H1 (cell line): ENCODE results near the gene HBQ1. TPM values are rescaled to one million over a fixed set of nuclear protein-coding genes. Genes with fewer than 3 reads are reported as not detected.

Experiments used
- CTCF ChIA-PET: fragments of 300-600 bp; sonication (Branson Sonifier 250); formaldehyde crosslinking; loops from one replicate; lab custom pipeline; 2021; ENCODE audit not compliant: partially characterized antibody; lab: Charles Lee
- POLR2A ChIA-PET: fragments of 300-600 bp; sonication (Branson Sonifier 250); formaldehyde crosslinking; loops from one replicate; lab custom pipeline; 2021; ENCODE audit warnings: inconsistent platforms; ENCODE audit not compliant: partially characterized antibody; lab: Charles Lee
- DNase-seq, 2 experiments: peaks; one replicate each; pipeline versions ENCODE4 v3.0.0 to v3.0.0-alpha.2; 2010 to 2022; ENCODE audit warnings: low spot score in 2 of 2, low read depth in 1 of 2, mixed read lengths in 1 of 2
- FAIRE-seq: peaks from 2 replicates; lab custom pipeline; 2011; peaks lifted over from hg19 to GRCh38; lab: Jason Lieb, UNC
- H2AFZ ChIP-seq: 2 replicates; pipeline ENCODE4 v1.8.1; 2012; ENCODE audit warnings: low read length, inconsistent platforms
- H2AK5ac ChIP-seq: 2 replicates; pipeline ENCODE4 v1.6.1; 2013; ENCODE audit warnings: low read depth, low read length
- H2BK120ac ChIP-seq: replicated peaks from 2 replicates; pipeline ENCODE3; 2013; ENCODE audit warnings: low read depth, low read length, inconsistent platforms
- H2BK12ac ChIP-seq: 2 replicates; pipeline ENCODE4 v1.6.1; 2013; ENCODE audit warnings: low read depth, low read length
- H2BK15ac ChIP-seq: 2 replicates; pipeline ENCODE4 v1.6.1; 2013; ENCODE audit warnings: low read length
- H2BK20ac ChIP-seq: 2 replicates; pipeline ENCODE4 v1.6.1; 2013; ENCODE audit warnings: low read length
- H2BK5ac ChIP-seq: 2 replicates; pipeline ENCODE4 v1.6.1; 2013; ENCODE audit warnings: low read depth, low read length
- H3K14ac ChIP-seq: 2 replicates; pipeline ENCODE4 v1.6.1; 2013; ENCODE audit warnings: inconsistent platforms; ENCODE audit not compliant: insufficient read length
- H3K18ac ChIP-seq: 2 replicates; pipeline ENCODE4 v1.6.1; 2013; ENCODE audit warnings: low read length; ENCODE audit errors: extremely low read depth
- H3K23ac ChIP-seq: 2 replicates; pipeline ENCODE4 v1.6.1; 2013; ENCODE audit warnings: inconsistent platforms; ENCODE audit not compliant: insufficient read length
- H3K23me2 ChIP-seq: 2 replicates; pipeline ENCODE4 v1.6.1; 2013; ENCODE audit warnings: low read depth, low read length
- H3K27ac ChIP-seq: 2 replicates; pipeline ENCODE4 v1.6.1; 2011; ENCODE audit warnings: low read depth, low read length, inconsistent platforms
- H3K27me3 ChIP-seq, 4 experiments: replicated peaks in 1 of 4; 1 replicate in 1 of 4; 2 replicates in 3 of 4; pipeline versions ENCODE4 v1.6.1 to v1.8.1; 2011 to 2013; ENCODE audit warnings: low read length in 3 of 4, mild to moderate bottlenecking in 3 of 4, inconsistent platforms in 2 of 4, mixed read lengths in 2 of 4, moderate library complexity in 1 of 4; ENCODE audit not compliant: control insufficient read depth in 3 of 4, insufficient read depth in 3 of 4; ENCODE audit errors: extremely low read depth in 1 of 4
- H3K36me3 ChIP-seq, 4 experiments: 2 replicates each; pipeline versions ENCODE4 v1.6.1 to v1.8.1; 2011 to 2013; ENCODE audit warnings: mild to moderate bottlenecking in 4 of 4, low read length in 3 of 4, moderate library complexity in 2 of 4, control low read depth in 1 of 4, inconsistent platforms in 1 of 4; ENCODE audit not compliant: insufficient read depth in 4 of 4, control insufficient read depth in 2 of 4
- H3K4ac ChIP-seq: replicated peaks from 2 replicates; pipeline ENCODE3; 2013; ENCODE audit warnings: low read length, low read depth, mixed read lengths, inconsistent platforms; ENCODE audit not compliant: insufficient read length
- H3K4me1 ChIP-seq, 4 experiments: replicated peaks in 1 of 4; 1 replicate in 1 of 4; 2 replicates in 3 of 4; pipeline versions ENCODE4 v1.6.1 to v1.8.1; 2011 to 2013; ENCODE audit warnings: low read length in 3 of 4, inconsistent platforms in 2 of 4, mixed read lengths in 1 of 4; ENCODE audit not compliant: insufficient read depth in 4 of 4, control insufficient read depth in 3 of 4
- H3K4me2 ChIP-seq, 2 experiments: 2 replicates each; pipeline versions ENCODE4 v1.6.1 to v1.8.1; 2011 to 2013; ENCODE audit warnings: low read depth in 2 of 2, low read length in 2 of 2, control low read depth in 1 of 2, inconsistent platforms in 1 of 2, mild to moderate bottlenecking in 1 of 2; ENCODE audit not compliant: insufficient read depth in 1 of 2
- H3K4me3 ChIP-seq, 4 experiments: fragments of 200-600, 300-600 bp in 1 of 4; sonication (generic), shearing (Covaris generic), sonication (Bioruptor Twin) in 1 of 4; 2 replicates each; pipeline versions ENCODE4 v1.5.1 to v1.8.1; 2011 to 2016; ENCODE audit warnings: low read length in 4 of 4, low read depth in 3 of 4, control low read depth in 2 of 4, inconsistent platforms in 2 of 4, mild to moderate bottlenecking in 2 of 4, mixed read lengths in 1 of 4, moderate library complexity in 1 of 4; ENCODE audit not compliant: insufficient read depth in 2 of 4; ENCODE audit errors: extremely low read depth in 1 of 4
- H3K56ac ChIP-seq: replicated peaks from 2 replicates; pipeline ENCODE3; 2013; ENCODE audit warnings: low read depth, mild to moderate bottlenecking, mixed read lengths, low read length, inconsistent platforms; ENCODE audit not compliant: insufficient read length
- H3K79me1 ChIP-seq: 2 replicates; pipeline ENCODE4 v1.6.1; 2013; ENCODE audit warnings: low read depth, low read length, control low read depth
- H3K79me2 ChIP-seq, 2 experiments: 2 replicates each; pipeline versions ENCODE4 v1.6.1 to v1.8.1; 2012 to 2013; ENCODE audit warnings: low read length in 2 of 2, mild to moderate bottlenecking in 2 of 2, inconsistent platforms in 1 of 2; ENCODE audit not compliant: insufficient read depth in 2 of 2, control insufficient read depth in 1 of 2
- H3K9ac ChIP-seq, 4 experiments: replicated peaks in 1 of 4; 1 replicate in 1 of 4; 2 replicates in 3 of 4; pipeline versions ENCODE4 v1.6.1 to v1.8.1; 2011 to 2013; ENCODE audit warnings: low read depth in 3 of 4, low read length in 3 of 4, control low read depth in 2 of 4, mild to moderate bottlenecking in 2 of 4, moderate library complexity in 2 of 4, inconsistent platforms in 1 of 4; ENCODE audit errors: extremely low read depth in 1 of 4
- H3K9me3 ChIP-seq, 2 experiments: 2 replicates each; pipeline versions ENCODE4 v1.6.1 to v1.8.1; 2012 to 2013; ENCODE audit warnings: mild to moderate bottlenecking in 2 of 2, moderate library complexity in 2 of 2, control low read depth in 1 of 2, inconsistent platforms in 1 of 2, low read depth in 1 of 2, low read length in 1 of 2, mixed read lengths in 1 of 2; ENCODE audit not compliant: insufficient read depth in 2 of 2
- H4K20me1 ChIP-seq, 2 experiments: replicated peaks in 1 of 2; 2 replicates each; pipeline versions ENCODE3 to v1.8.1; 2011 to 2013; ENCODE audit warnings: inconsistent platforms in 2 of 2, low read length in 2 of 2, mild to moderate bottlenecking in 1 of 2; ENCODE audit not compliant: insufficient read depth in 2 of 2, control insufficient read depth in 1 of 2
- H4K5ac ChIP-seq: 2 replicates; pipeline ENCODE4 v1.6.1; 2013; ENCODE audit warnings: low read length, low read depth, mixed read lengths, inconsistent platforms; ENCODE audit not compliant: insufficient read length
- H4K8ac ChIP-seq: 2 replicates; pipeline ENCODE4 v1.8.0; 2013; ENCODE audit warnings: mild to moderate bottlenecking, moderate library complexity, low read length, inconsistent platforms; ENCODE audit not compliant: insufficient read depth; ENCODE audit errors: extremely low read depth
- H4K91ac ChIP-seq: replicated peaks from 2 replicates; pipeline ENCODE3; 2013; ENCODE audit warnings: low read length, mixed read lengths, inconsistent platforms; ENCODE audit not compliant: insufficient read length
- BRCA1 ChIP-seq: IDR thresholded peaks from 2 replicates; pipeline ENCODE4 v1.6.1; 2012; ENCODE audit warnings: low read depth, low read length, improper control_type of control experiment
- CHD1 ChIP-seq: IDR thresholded peaks from 2 replicates; pipeline ENCODE4 v1.6.1; 2012; ENCODE audit warnings: low read depth, low read length, improper control_type of control experiment
- JUN ChIP-seq: IDR thresholded peaks from 2 replicates; pipeline ENCODE4 v1.6.1; 2011; ENCODE audit warnings: low read depth, mild to moderate bottlenecking, improper control_type of control experiment, low read length
- KDM1A ChIP-seq: fragments of 200-600, 300-600 bp; sonication (generic); IDR thresholded peaks from 2 replicates; pipeline ENCODE4 v1.7.1; 2016; ENCODE audit warnings: mild to moderate bottlenecking, low read length, borderline replicate concordance
- RFX5 ChIP-seq: IDR thresholded peaks from 2 replicates; pipeline ENCODE4 v1.6.1; 2011; ENCODE audit warnings: low read depth, low read length, improper control_type of control experiment, borderline replicate concordance
- SIX5 ChIP-seq: IDR thresholded peaks from 2 replicates; pipeline ENCODE4 v1.6.1; 2011; ENCODE audit warnings: mild to moderate bottlenecking, low read depth, low read length
- SUZ12 ChIP-seq: fragments of 200-600 bp; sonication (generic); IDR thresholded peaks from 2 replicates; pipeline ENCODE4 v1.6.1; 2012; ENCODE audit warnings: mild to moderate bottlenecking, inconsistent platforms, low read length, moderate library complexity, mixed read lengths
- ZNF274 ChIP-seq: IDR thresholded peaks from 2 replicates; pipeline ENCODE4 v1.7.0; 2012; ENCODE audit warnings: low read length, borderline replicate concordance; ENCODE audit errors: extremely low read depth
- WGBS, 2 experiments: shearing (Covaris generic) in 1 of 2; methylation state at CpG; one replicate each; pipeline versions ENCODE4 v1.1.6 to v1.1.7; 2013 to 2015; ENCODE audit warnings: low lambda C conversion rate in 2 of 2, mixed read lengths in 2 of 2, inconsistent platforms in 1 of 2, low coverage in 1 of 2, missing lambda C conversion rate in 1 of 2; ENCODE audit not compliant: insufficient replicate concordance in 2 of 2, insufficient coverage in 1 of 2, insufficient read length in 1 of 2; ENCODE audit errors: extremely low coverage in 1 of 2, missing lambda C conversion rate in 1 of 2; 5-methylcytosine and 5-hydroxymethylcytosine counted together
- polyA plus RNA-seq, 7 experiments: library from polyadenylated mRNA; depleted of rRNA in 3 of 7; stranded (reverse) in 5 of 7; unstranded in 2 of 7; fragments of >200 nt in 5 of 7; fragments of 200-250 nt in 2 of 7; gene quantifications; 1 replicate in 5 of 7; 2 replicates in 1 of 7; 4 replicates in 1 of 7; pipeline versions ENCODE4 v1.2.1 to v1.2.3, GENCODE V29; 2011 to 2013; ENCODE audit warnings: missing spikeins in 2 of 7, mixed read lengths in 2 of 7
- total RNA-seq: library from RNA; stranded (reverse); fragmentation: NEBNext Ultra II Directional; extraction: Animal tissue kit (Norgen Biotek cat#: 25700); gene quantifications from 2 replicates; pipeline ENCODE4 v1.2.1, GENCODE V29; 2021
- TF ChIP-seq, protein P1 (sequence below), 3 experiments: IDR thresholded peaks; 1 replicate in 2 of 3; 2 replicates in 1 of 3; pipeline versions ENCODE4 v1.5.1 to v1.6.1; 2011; ENCODE audit warnings: low read length in 3 of 3, mild to moderate bottlenecking in 3 of 3, inconsistent platforms in 2 of 3, low read depth in 1 of 3, moderate library complexity in 1 of 3; ENCODE audit not compliant: insufficient read depth in 1 of 3; ENCODE audit errors: control extremely low read depth in 1 of 3

Gene HBQ1
- total and polyA plus RNA-seq, 2 of the 8 experiments (the other 6 are each of a cell fraction or from before 2014, with no cell fraction given) = 2.9 to 17.1 TPM

GRCh38 chr16:177981-178667 is 2.1 kb upstream of the HBQ1 start:
- no peak overlapping the region for H3K23ac ChIP-seq
- H4K8ac ChIP-seq = no peak overlapping the region
- H2BK5ac ChIP-seq = no peak overlapping the region
- H2AK5ac ChIP-seq = no peak overlapping the region
- no peaks in the 10 kb centered on the region for H3K36me3 ChIP-seq
- no peak overlapping the region for H3K27ac ChIP-seq
- H3K18ac ChIP-seq = no peak overlapping the region
- no peak overlapping the region for H3K56ac ChIP-seq
- H2AFZ ChIP-seq = no peak overlapping the region
- peaks cover 0 to 9% (median 4%) of the 10 kb centered on the region in 4 experiments; a peak in 5 of 7 replicates for H3K4me1 ChIP-seq
- FAIRE-seq = no peak
- H3K14ac ChIP-seq = no peak overlapping the region
- H2BK12ac ChIP-seq = no peak overlapping the region
- H3K79me1 ChIP-seq = no peaks in the 10 kb centered on the region
- H3K9me3 ChIP-seq = no peaks in the 10 kb centered on the region
- peaks cover 11 to 20% of the 10 kb centered on the region in 2 experiments for H4K20me1 ChIP-seq
- H2BK15ac ChIP-seq = no peak overlapping the region
- H4K5ac ChIP-seq = no peak overlapping the region
- no peak overlapping the region for H3K4me2 ChIP-seq
- 76% methylated on average over 11 of the region's 11 CpGs; no CpG with 5 or more reads in 1 of the 2 experiments for WGBS, 2 experiments
- no peak for TF ChIP-seq ZNF274
- TF ChIP-seq, protein P1, sequence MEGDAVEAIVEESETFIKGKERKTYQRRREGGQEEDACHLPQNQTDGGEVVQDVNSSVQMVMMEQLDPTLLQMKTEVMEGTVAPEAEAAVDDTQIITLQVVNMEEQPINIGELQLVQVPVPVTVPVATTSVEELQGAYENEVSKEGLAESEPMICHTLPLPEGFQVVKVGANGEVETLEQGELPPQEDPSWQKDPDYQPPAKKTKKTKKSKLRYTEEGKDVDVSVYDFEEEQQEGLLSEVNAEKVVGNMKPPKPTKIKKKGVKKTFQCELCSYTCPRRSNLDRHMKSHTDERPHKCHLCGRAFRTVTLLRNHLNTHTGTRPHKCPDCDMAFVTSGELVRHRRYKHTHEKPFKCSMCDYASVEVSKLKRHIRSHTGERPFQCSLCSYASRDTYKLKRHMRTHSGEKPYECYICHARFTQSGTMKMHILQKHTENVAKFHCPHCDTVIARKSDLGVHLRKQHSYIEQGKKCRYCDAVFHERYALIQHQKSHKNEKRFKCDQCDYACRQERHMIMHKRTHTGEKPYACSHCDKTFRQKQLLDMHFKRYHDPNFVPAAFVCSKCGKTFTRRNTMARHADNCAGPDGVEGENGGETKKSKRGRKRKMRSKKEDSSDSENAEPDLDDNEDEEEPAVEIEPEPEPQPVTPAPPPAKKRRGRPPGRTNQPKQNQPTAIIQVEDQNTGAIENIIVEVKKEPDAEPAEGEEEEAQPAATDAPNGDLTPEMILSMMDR (IDR thresholded peaks at IDR 0.05; ENCODE audit: control extremely low read depth in 1 of 3, insufficient read depth in 1 of 3, low read depth in 1 of 3, low read length in 3 of 3) = no peak
- no peak for TF ChIP-seq BRCA1
- TF ChIP-seq SUZ12 = no peak
- no peak for TF ChIP-seq RFX5
- no peak for TF ChIP-seq SIX5
- TF ChIP-seq JUN = no peak
- no peak for TF ChIP-seq KDM1A
- no peak for TF ChIP-seq CHD1
- ChIA-PET POLR2A (interaction anchor here (0.6 to 2.3 kb wide), 3 partner anchors 11 to 20 kb away, joined by 3 to 16 read pairs (median 4); partner anchors contain the start of gene HBM), CTCF (interaction anchor here (1.3 to 4.3 kb wide), 4 partner anchors 10 to 71 kb away, joined by 4 to 29 read pairs (median 10); no protein-coding TSS in a partner anchor)
- no peak overlapping the region for H3K4me3 ChIP-seq
- peaks cover 54 to 75% (median 68%) of the 10 kb centered on the region in 4 experiments for H3K27me3 ChIP-seq
- H2BK20ac ChIP-seq = no peak overlapping the region
- no peak overlapping the region for H3K4ac ChIP-seq
- H3K23me2 ChIP-seq = peaks cover 9% of the 10 kb centered on the region; the same call in 1 of the 2 replicates
- DNase-seq = no peak
- H4K91ac ChIP-seq = no peak overlapping the region
- no peak overlapping the region for H2BK120ac ChIP-seq
- no peak overlapping the region for H3K9ac ChIP-seq
- no peaks in the 10 kb centered on the region for H3K79me2 ChIP-seq
